Body of pancreas (tissue), 4 donors: ENCODE results near the gene CAND1. TPM values are rescaled to one million over a fixed set of nuclear protein-coding genes. Genes with fewer than 3 reads are reported as not detected.

Source experiments
- ATAC-seq: fragments of 150-250 bp; one replicate; pipeline ENCODE4 v1.9.1; 2016
- DNase-seq, 4 donors: peaks; one replicate each; pipeline ENCODE4 v3.0.0-alpha.2; 2019
- H3K27ac ChIP-seq, 4 donors: fragments of 200-600 bp; sonication (generic); 1 replicate in 3 of 4; 2 replicates in 1 of 4; pipeline versions ENCODE4 v1.5.1 to v1.6.1; 2016 to 2019; ENCODE audit warnings: mild to moderate bottlenecking in 1 of 4, mixed read lengths in 1 of 4, moderate library complexity in 1 of 4
- H3K27me3 ChIP-seq, 2 donors: fragments of 200-600 bp; sonication (generic); one replicate each; pipeline ENCODE4 v1.6.0; 2016; ENCODE audit warnings: mild to moderate bottlenecking in 1 of 2
- H3K36me3 ChIP-seq, 2 donors: fragments of 200-600 bp; sonication (generic); replicated peaks in 1 of 2; 2 replicates each; pipeline ENCODE4 v1.5.1; 2016; ENCODE audit warnings: low read depth in 2 of 2; ENCODE audit not compliant: insufficient read depth in 1 of 2
- H3K4me1 ChIP-seq: fragments of 200-600 bp; sonication (generic); one replicate; pipeline ENCODE4 v1.6.0; 2016
- H3K4me3 ChIP-seq, 2 donors: fragments of 200-600 bp; sonication (generic); 1 replicate in 1 of 2; 2 replicates in 1 of 2; pipeline ENCODE4 v1.5.1; 2016 to 2019
- H3K9me3 ChIP-seq, 3 donors: fragments of 200-600 bp; sonication (generic); 1 replicate in 2 of 3; 2 replicates in 1 of 3; pipeline ENCODE4 v1.5.1; 2016
- POLR2A ChIP-seq, 3 donors: fragments of 450-650 bp; IDR thresholded peaks; one replicate each; pipeline ENCODE4 v1.6.1; 2016; ENCODE audit warnings: antibody characterized with exemption in 3 of 3, mild to moderate bottlenecking in 2 of 3
- WGBS, 2 donors: methylation state at CpG; one replicate each; pipeline ENCODE4 v1.1.5; 2017; 5-methylcytosine and 5-hydroxymethylcytosine counted together
- intact Hi-C: fragments of 100-400 bp; cut with DNase I; formaldehyde crosslinking; loops from one replicate; pipeline ENCODE4 v1.15.1; 2023
- total RNA-seq, 2 donors: library from RNA; depleted of rRNA; stranded (reverse); fragments of >200 nt; gene quantifications; one replicate each; pipeline ENCODE4 v1.1.0, GENCODE V29; 2016
- TF ChIP-seq, protein P1 (sequence below), 7 experiments: fragments of 450-650 bp in 4 of 7; fragments of 200-600 bp in 3 of 7; sonication (generic) in 3 of 7; IDR thresholded peaks; one replicate each; pipeline ENCODE4 v1.5.1; 2016 to 2019; ENCODE audit warnings: antibody characterized with exemption in 7 of 7

The CAND1 gene
- total RNA-seq, 2 donors from 2014 or later = 42.8 to 48.8 TPM

DNA sequence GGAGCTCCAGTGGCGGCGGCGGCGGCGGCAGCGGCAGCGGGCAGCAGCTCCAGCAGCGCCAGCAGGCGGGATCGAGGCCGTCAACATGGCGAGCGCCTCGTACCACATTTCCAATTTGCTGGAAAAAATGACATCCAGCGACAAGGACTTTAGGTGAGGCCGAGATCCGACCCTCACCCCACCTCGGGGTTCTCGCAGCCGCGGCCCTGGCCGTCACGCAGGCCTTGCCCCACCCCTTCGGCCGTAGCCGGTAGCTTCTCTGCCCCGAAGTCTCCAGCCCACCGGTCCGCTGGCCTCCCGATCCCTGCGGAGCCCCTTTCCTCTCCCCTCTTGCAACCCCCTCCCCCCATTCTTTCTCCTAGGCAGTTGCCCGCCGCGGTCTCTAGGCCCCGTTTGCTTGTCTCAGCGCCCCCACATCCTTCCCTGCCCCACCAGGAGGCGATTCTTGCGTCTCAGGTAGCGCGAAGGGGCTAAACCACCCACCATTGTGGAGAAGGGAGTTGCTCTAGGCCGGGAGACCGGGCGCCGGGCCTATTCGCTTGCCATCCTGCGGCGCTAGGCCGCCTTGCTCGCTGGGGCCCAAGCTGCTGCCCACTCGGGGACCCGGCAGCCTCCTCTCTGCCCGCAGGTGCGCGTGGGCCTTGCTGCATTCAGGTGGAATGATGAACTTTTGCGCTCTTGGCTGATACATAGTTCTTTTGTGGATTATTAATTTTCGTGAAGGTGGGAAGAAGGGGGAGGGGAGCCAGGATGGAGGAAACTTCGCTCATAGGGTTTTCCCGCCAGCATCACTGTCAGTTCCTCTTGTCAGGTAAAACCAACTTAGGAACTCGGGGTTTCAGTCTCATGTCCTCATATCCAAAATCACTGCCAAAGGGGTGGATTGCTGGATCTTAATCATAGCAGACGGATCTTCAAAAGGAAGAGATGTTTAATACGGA lies 745 bp downstream of the CAND1 start:
- peak overlapping the region; percentile 95 to 99 (median 97) for H3K27ac ChIP-seq
- DNase-seq (peak; percentile 52 to 65 (median 54)), ATAC-seq (peak; percentile 2)
- H3K9me3 ChIP-seq = no peaks in the 10 kb centered on the region
- 0 to 1% methylated on average over 26 to 61 of the region's 61 CpGs for WGBS, 2 donors
- no peaks in the 10 kb centered on the region for H3K36me3 ChIP-seq
- peaks cover 45% of the 10 kb centered on the region for H3K4me1 ChIP-seq
- TF ChIP-seq POLR2A (IDR thresholded peaks at IDR 0.05) = peak in 2 of 3 donors; percentile 55 to 58
- TF ChIP-seq, protein P1, sequence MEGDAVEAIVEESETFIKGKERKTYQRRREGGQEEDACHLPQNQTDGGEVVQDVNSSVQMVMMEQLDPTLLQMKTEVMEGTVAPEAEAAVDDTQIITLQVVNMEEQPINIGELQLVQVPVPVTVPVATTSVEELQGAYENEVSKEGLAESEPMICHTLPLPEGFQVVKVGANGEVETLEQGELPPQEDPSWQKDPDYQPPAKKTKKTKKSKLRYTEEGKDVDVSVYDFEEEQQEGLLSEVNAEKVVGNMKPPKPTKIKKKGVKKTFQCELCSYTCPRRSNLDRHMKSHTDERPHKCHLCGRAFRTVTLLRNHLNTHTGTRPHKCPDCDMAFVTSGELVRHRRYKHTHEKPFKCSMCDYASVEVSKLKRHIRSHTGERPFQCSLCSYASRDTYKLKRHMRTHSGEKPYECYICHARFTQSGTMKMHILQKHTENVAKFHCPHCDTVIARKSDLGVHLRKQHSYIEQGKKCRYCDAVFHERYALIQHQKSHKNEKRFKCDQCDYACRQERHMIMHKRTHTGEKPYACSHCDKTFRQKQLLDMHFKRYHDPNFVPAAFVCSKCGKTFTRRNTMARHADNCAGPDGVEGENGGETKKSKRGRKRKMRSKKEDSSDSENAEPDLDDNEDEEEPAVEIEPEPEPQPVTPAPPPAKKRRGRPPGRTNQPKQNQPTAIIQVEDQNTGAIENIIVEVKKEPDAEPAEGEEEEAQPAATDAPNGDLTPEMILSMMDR (IDR thresholded peaks at IDR 0.05) = peak in 3 of 7 experiments; percentile 9 to 20 (median 15)
- H3K27me3 ChIP-seq = no peaks in the 10 kb centered on the region
- intact Hi-C loops = no loop called here
- H3K4me3 ChIP-seq = peak overlapping the region; percentile 47 to 63

DNA sequence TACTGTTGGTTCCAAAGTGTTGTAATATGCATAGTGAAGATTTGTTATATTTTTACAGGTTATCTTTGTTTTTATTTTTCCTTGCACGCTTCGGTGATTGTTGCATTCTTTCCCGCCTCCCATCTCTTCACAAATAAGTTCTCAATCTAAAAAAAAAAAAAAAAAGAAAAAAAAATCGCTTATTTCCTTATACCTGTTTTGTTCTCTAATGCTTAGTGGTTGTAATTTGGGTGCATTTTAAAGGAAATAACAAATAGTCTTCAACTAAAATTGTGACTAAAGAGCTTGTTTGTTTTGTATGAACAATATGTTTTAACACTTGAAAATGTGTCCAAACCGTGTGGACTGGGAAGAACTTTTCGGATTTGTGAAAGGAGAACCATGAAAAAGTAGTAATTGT lies 1.5 kb downstream of the CAND1 start:
- DNase-seq (no peak), ATAC-seq (no peak)
- H3K4me3 ChIP-seq = peak overlapping the region in 1 of 2 donors; percentile 47
- no peak for TF ChIP-seq POLR2A (IDR thresholded peaks at IDR 0.05)
- TF ChIP-seq, protein P1 (IDR thresholded peaks at IDR 0.05) = no peak
- peaks cover 52% of the 10 kb centered on the region for H3K4me1 ChIP-seq
- no peaks in the 10 kb centered on the region for H3K9me3 ChIP-seq
- no peaks in the 10 kb centered on the region for H3K36me3 ChIP-seq
- WGBS, 2 donors = 0 to 2% methylated on average over 6 of the region's 6 CpGs
- H3K27me3 ChIP-seq = no peaks in the 10 kb centered on the region
- H3K27ac ChIP-seq = peak overlapping the region; percentile 95 to 99 (median 97)
- intact Hi-C loops = no loop called here

DNA sequence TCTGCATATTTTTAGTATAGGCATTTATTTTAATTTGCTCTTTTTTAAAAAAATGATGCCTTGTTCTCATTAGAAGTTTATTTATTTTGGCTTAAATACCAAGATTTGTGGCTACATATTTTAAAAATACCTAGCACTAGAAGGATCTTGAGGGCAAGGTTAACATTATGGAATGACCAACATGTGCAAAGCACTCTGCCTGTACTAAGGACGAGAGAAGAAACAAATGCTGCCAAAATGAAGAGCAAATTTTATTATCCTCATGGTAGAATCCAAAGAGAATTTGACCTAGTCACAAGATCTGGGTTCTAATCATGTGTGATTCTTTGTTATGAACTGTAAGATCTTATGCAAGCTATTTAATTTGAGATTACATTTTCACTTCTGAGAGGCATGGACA lies 2.8 kb downstream of the CAND1 start:
- Histone ChIP-seq H3K4me3 (no peak overlapping the region), H3K4me1 (peaks cover 65% of the 10 kb centered on the region), H3K36me3 (no peaks in the 10 kb centered on the region), H3K27me3 (no peaks in the 10 kb centered on the region), H3K9me3 (no peaks in the 10 kb centered on the region), H3K27ac (peak overlapping the region in 1 of 4 donors; percentile 34)
- DNase-seq = no peak
- no peak for TF ChIP-seq POLR2A (IDR thresholded peaks at IDR 0.05)
- TF ChIP-seq, protein P1 (IDR thresholded peaks at IDR 0.05) = no peak
- 21 to 22% methylated on average over 1 of the region's 1 CpG for WGBS, 2 donors
- no peak for ATAC-seq
- intact Hi-C loops = no loop called here

DNA sequence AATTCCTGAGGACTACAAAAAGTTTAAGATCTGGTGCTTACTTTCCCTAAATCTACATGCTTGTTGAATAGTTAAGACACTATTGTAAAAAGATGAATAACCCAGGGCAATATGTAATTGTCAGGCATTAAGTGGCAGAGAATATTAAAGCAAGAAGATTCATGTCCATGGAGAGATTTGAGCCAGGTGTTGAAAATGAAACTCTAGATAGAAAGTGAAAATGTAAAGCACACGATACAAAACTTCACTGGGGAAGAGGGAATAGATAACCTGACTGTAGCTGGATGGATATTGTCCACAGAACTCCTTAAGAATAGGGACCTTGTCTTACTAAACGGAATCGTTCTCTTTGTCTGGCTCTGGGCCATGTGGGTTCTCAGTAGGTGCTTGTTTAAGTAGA lies 5.0 kb downstream of the CAND1 start:
- DNase-seq = no peak
- Histone ChIP-seq H3K27ac (no peak overlapping the region), H3K9me3 (no peaks in the 10 kb centered on the region), H3K27me3 (no peaks in the 10 kb centered on the region), H3K4me1 (peaks cover 69% of the 10 kb centered on the region), H3K4me3 (no peak overlapping the region), H3K36me3 (no peaks in the 10 kb centered on the region)
- no peak for ATAC-seq
- no peak for TF ChIP-seq POLR2A (IDR thresholded peaks at IDR 0.05)
- TF ChIP-seq, protein P1 (IDR thresholded peaks at IDR 0.05) = no peak
- WGBS, 2 donors = 31% methylated on average over 3 of the region's 3 CpGs
- intact Hi-C loops = no loop called here
